HepG2 (cell line): ENCODE data around the gene CCDC178. TPM values are rescaled to one million over a fixed set of nuclear protein-coding genes. Genes with fewer than 3 reads are reported as not detected.

Experiments
- ATAC-seq: fragments of 200-7000 bp; cut with Tn5 transposase; 3 replicates; pipeline ENCODE4 v1.9.1; 2020; ENCODE audit warnings: mild to moderate bottlenecking, moderate library complexity
- BruUV-seq: library from RNA; stranded (reverse); fragments of 400-500 nt; replicated peaks from 2 replicates; lab custom pipeline; 2021; lab: Mats Ljungman, UMichigan
- CTCF ChIA-PET: fragments of 300-600 bp; formaldehyde crosslinking; extraction: SDS; loops from one replicate; lab custom pipeline; 2021; ENCODE audit warnings: low total read pairs, inconsistent platforms, low intra/inter-chr PET ratio; lab: Yijun Ruan, JAX
- POLR2A ChIA-PET: fragments of 350-600 bp; sonication (Branson Sonifier 250); formaldehyde crosslinking; loops from one replicate; lab custom pipeline; 2020; ENCODE audit warnings: antibody characterized with exemption, inconsistent platforms; lab: Yijun Ruan, JAX
- DNase-seq: peaks from one replicate; pipeline ENCODE4 v3.0.0-alpha.2; 2015; ENCODE audit warnings: low spot score
- FAIRE-seq: peaks from 3 replicates; lab custom pipeline; 2011; peaks lifted over from hg19 to GRCh38; lab: Jason Lieb, UNC
- H2AFZ ChIP-seq: one replicate; pipeline ENCODE4 v1.6.1; 2011; ENCODE audit warnings: low read length, inconsistent platforms
- H3K27ac ChIP-seq: fragments of 300-600 bp; 3 replicates; pipeline ENCODE4 v1.8.0; 2011; ENCODE audit warnings: mixed run types, mild to moderate bottlenecking, mixed read lengths, low read length, inconsistent platforms; ENCODE audit not compliant: insufficient read depth; ENCODE audit errors: extremely low read length
- H3K27me3 ChIP-seq, 2 experiments: fragments of 200-600 bp in 1 of 2; 2 replicates in 1 of 2; 3 replicates in 1 of 2; pipeline versions ENCODE4 v1.6.0 to v1.8.0; 2011; ENCODE audit warnings: low read length in 2 of 2, mild to moderate bottlenecking in 2 of 2, moderate library complexity in 2 of 2, inconsistent platforms in 1 of 2; ENCODE audit not compliant: insufficient read depth in 2 of 2, control insufficient read depth in 1 of 2
- H3K36me3 ChIP-seq, 2 experiments: fragments of 200-600 bp in 1 of 2; replicated peaks in 1 of 2; 2 replicates in 1 of 2; 3 replicates in 1 of 2; pipeline versions ENCODE4 v1.5.1 to v1.8.0; 2011; ENCODE audit warnings: low read length in 2 of 2, inconsistent platforms in 1 of 2; ENCODE audit not compliant: insufficient read depth in 2 of 2, control insufficient read depth in 1 of 2
- H3K4me1 ChIP-seq: 2 replicates; pipeline ENCODE4 v1.5.1; 2012; ENCODE audit warnings: low read length, inconsistent platforms; ENCODE audit not compliant: insufficient read depth
- H3K4me2 ChIP-seq: 2 replicates; pipeline ENCODE4 v1.6.0; 2011; ENCODE audit warnings: low read depth, low read length, inconsistent platforms
- H3K4me3 ChIP-seq, 3 experiments: fragments of 200-600 bp in 1 of 3; sonication (generic), shearing (Covaris generic) in 1 of 3; replicated peaks in 1 of 3; 2 replicates each; pipeline ENCODE4 v1.5.1; 2011 to 2016; ENCODE audit warnings: low read length in 3 of 3, inconsistent platforms in 2 of 3, low read depth in 2 of 3, mild to moderate bottlenecking in 2 of 3, control low read depth in 1 of 3, mixed read lengths in 1 of 3; ENCODE audit not compliant: insufficient read depth in 1 of 3
- H3K79me2 ChIP-seq: one replicate; pipeline ENCODE4 v1.6.1; 2011; ENCODE audit warnings: low read length, inconsistent platforms; ENCODE audit not compliant: insufficient read depth
- H3K9ac ChIP-seq: 2 replicates; pipeline ENCODE4 v1.6.0; 2011; ENCODE audit warnings: mild to moderate bottlenecking, low read depth, low read length, inconsistent platforms; ENCODE audit not compliant: insufficient read depth
- H3K9me3 ChIP-seq: 2 replicates; pipeline ENCODE4 v1.5.1; 2012; ENCODE audit warnings: mild to moderate bottlenecking, low read length
- H4K20me1 ChIP-seq: 2 replicates; pipeline ENCODE4 v1.6.0; 2011; ENCODE audit warnings: inconsistent platforms, mild to moderate bottlenecking, low read length, moderate library complexity; ENCODE audit not compliant: insufficient read depth
- ADNP ChIP-seq: sonication (generic); formaldehyde crosslinking; IDR thresholded peaks from 2 replicates; pipeline ENCODE4 v1.4.0; 2020; ENCODE audit warnings: missing genetic modification reagents
- CREB3 ChIP-seq: sonication (generic); formaldehyde crosslinking; IDR thresholded peaks from 2 replicates; pipeline ENCODE4 v1.5.0; 2020; ENCODE audit warnings: missing genetic modification reagents
- EHMT2 ChIP-seq: fragments of 200-600 bp; sonication (generic); IDR thresholded peaks from 2 replicates; pipeline ENCODE4 v1.7.0; 2017; ENCODE audit warnings: antibody characterized with exemption, low read depth, low read length, borderline replicate concordance
- KAT8 ChIP-seq: IDR thresholded peaks from 2 replicates; pipeline ENCODE4 v1.6.1; 2016; ENCODE audit warnings: missing genetic modification reagents, missing compliant biosample characterization
- TOPORS ChIP-seq: sonication (generic); formaldehyde crosslinking; IDR thresholded peaks from 2 replicates; pipeline ENCODE4 v1.8.0; 2023; ENCODE audit warnings: mild to moderate bottlenecking, missing genetic modification reagents
- ZFP62 ChIP-seq: sonication (generic); formaldehyde crosslinking; IDR thresholded peaks from 2 replicates; pipeline ENCODE4 v1.4.0; 2020; ENCODE audit warnings: missing genetic modification reagents
- ZNF20 ChIP-seq: sonication (generic); formaldehyde crosslinking; IDR thresholded peaks from 2 replicates; pipeline ENCODE4 v1.4.0; 2020; ENCODE audit warnings: mild to moderate bottlenecking, moderate library complexity, missing genetic modification reagents
- ZNF232 ChIP-seq: sonication (generic); formaldehyde crosslinking; IDR thresholded peaks from 2 replicates; pipeline ENCODE4 v1.4.0; 2020; ENCODE audit warnings: missing genetic modification reagents, borderline replicate concordance
- ZNF33B ChIP-seq: sonication (generic); formaldehyde crosslinking; IDR thresholded peaks from 2 replicates; pipeline ENCODE4 v1.5.1; 2020; ENCODE audit warnings: mild to moderate bottlenecking, missing genetic modification reagents
- ZNF737 ChIP-seq: sonication (generic); formaldehyde crosslinking; IDR thresholded peaks from 2 replicates; pipeline ENCODE4 v1.5.0; 2020; ENCODE audit warnings: missing genetic modification reagents, mild to moderate bottlenecking, borderline replicate concordance
- ZNF761 ChIP-seq: sonication (generic); formaldehyde crosslinking; conservative IDR thresholded peaks from 2 replicates; pipeline ENCODE4 v1.4.0; 2020; ENCODE audit warnings: mild to moderate bottlenecking, missing genetic modification reagents
- ZSCAN31 ChIP-seq: sonication (generic); formaldehyde crosslinking; IDR thresholded peaks from 2 replicates; pipeline ENCODE4 v1.5.0; 2020; ENCODE audit warnings: low read depth, mild to moderate bottlenecking, missing genetic modification reagents
- WGBS: methylation state at CpG from one replicate; pipeline ENCODE4 v1.1.6; 2017; ENCODE audit warnings: low lambda C conversion rate; 5-methylcytosine and 5-hydroxymethylcytosine counted together
- in situ Hi-C: cut with HindIII; loops from 2 replicates; pipeline ENCODE4 v1.10.0; 2017; ENCODE audit warnings: low pct_unique_long_range_greater_than_20kb; ENCODE audit not compliant: extremely low pct_ligation_motif_present
- intact Hi-C: fragments of 100-400 bp; cut with micrococcal nuclease; formaldehyde crosslinking; loops from one replicate; pipeline ENCODE4 v1.10.0; 2022; ENCODE audit not compliant: unreplicated experiment
- polyA plus RNA-seq, 8 experiments: library from polyadenylated mRNA; depleted of rRNA in 3 of 8; stranded (reverse) in 7 of 8; unstranded in 1 of 8; fragments of >200 nt; fragmentation: Illumina TruSeq in 4 of 8; extraction: Trizol in 4 of 8; gene quantifications; 2 replicates each; pipeline versions ENCODE4 v1.2.1 to v1.2.3, GENCODE V29; 2011 to 2016; ENCODE audit warnings: low read depth in 4 of 8, missing spikeins in 1 of 8, mixed read lengths in 1 of 8; ENCODE audit not compliant: insufficient read depth in 1 of 8
- total RNA-seq, 5 experiments: library from RNA; depleted of rRNA; stranded (reverse); fragments of >200 nt; fragmentation: Illumina TruSeq; extraction: Trizol; gene quantifications; 2 replicates each; pipeline ENCODE4 v1.2.3, GENCODE V29; 2016; ENCODE audit warnings: low read depth in 1 of 5

The CCDC178 gene
- total and polyA plus RNA-seq, 2 of the 13 experiments (the other 11 are each of a cell fraction or from before 2014, with no cell fraction given): not detected

DNA sequence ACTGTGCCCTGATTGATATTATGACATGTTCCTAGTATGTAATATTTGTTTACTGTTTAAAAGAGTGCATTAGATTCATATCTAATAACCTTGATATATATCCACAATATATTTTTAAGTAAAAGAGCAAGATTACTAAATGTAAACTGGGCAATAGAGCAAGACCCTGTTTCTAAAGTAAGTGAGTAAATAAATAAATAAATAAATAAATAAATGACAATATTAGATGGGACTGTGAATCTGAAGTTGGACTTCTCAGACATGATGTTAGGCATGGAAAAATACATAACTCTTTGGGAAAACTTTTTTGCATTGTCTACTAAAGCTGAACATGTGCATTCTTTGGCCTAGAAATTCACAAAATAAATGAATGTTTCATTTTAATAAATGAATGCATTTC lies 164.7 kb downstream of the CCDC178 start:
- FAIRE-seq: no peak
- no peak overlapping the region for H2AFZ ChIP-seq
- intact Hi-C loops: no loop called here
- TF ChIP-seq ZNF33B: no peak
- TF ChIP-seq, all 625 proteins: peak for 0
- no peak for ATAC-seq
- Histone ChIP-seq H4K20me1 (no peaks in the 10 kb centered on the region), H3K27ac (no peak overlapping the region), H3K79me2 (no peaks in the 10 kb centered on the region), H3K27me3 (no peaks in the 10 kb centered on the region), H3K9ac (no peak overlapping the region), H3K4me2 (no peak overlapping the region), H3K9me3 (no peaks in the 10 kb centered on the region), H3K4me3 (no peak overlapping the region), H3K4me1 (no peaks in the 10 kb centered on the region), H3K36me3 (no peaks in the 10 kb centered on the region)
- CTCF ChIA-PET: no interaction called here
- BruUV-seq: no TSS peak
- POLR2A ChIA-PET: no interaction called here
- DNase-seq: no peak
- in situ Hi-C loops: no loop called here

- in situ Hi-C loops: no loop called here
- Histone ChIP-seq H3K36me3 (no peaks in the 10 kb centered on the region), H3K9ac (no peak overlapping the region), H3K4me2 (no peak overlapping the region), H3K27ac (no peak overlapping the region), H4K20me1 (no peaks in the 10 kb centered on the region), H3K4me3 (no peak overlapping the region), H2AFZ (no peak overlapping the region), H3K27me3 (no peaks in the 10 kb centered on the region), H3K79me2 (no peaks in the 10 kb centered on the region), H3K4me1 (no peaks in the 10 kb centered on the region), H3K9me3 (no peaks in the 10 kb centered on the region)
- POLR2A ChIA-PET: no interaction called here
- intact Hi-C loops: no loop called here
- TF ChIP-seq ZNF232: no peak
- ATAC-seq: no peak
- no TSS peak for BruUV-seq
- no peak for DNase-seq
- FAIRE-seq: no peak
- 0% methylated on average over 1 of the region's 1 CpG for WGBS
- CTCF ChIA-PET: no interaction called here
These were observed 170.2 kb downstream of the CCDC178 start for GRCh38 chr18:33270297-33270696.

DNA sequence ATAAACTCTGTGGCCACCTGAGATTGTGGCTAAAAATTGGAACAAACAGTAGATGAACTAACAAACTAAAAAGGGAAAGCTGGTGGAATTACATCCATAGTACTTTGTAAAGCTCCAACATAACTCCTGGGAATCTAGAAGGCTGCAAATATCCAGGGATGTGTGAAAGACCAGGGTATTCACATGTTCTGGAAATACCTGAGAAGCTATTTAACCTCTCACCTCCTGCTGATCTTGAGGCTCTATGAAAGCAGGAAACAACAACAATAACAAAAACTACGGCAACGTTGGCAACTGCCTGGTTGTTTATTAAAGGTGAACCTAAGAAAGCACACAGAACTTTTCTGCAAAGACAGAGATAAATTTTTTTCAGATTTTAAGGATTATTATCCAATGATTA lies 171.3 kb downstream of the CCDC178 start:
- H3K4me3 ChIP-seq: no peak overlapping the region

More for the DNA sequence above, 171.3 kb downstream of the CCDC178 start:
- no peaks in the 10 kb centered on the region for H3K9me3 ChIP-seq
- H4K20me1 ChIP-seq: no peaks in the 10 kb centered on the region
- no peaks in the 10 kb centered on the region for H3K4me1 ChIP-seq
- DNase-seq (no peak), FAIRE-seq (no peak), ATAC-seq (no peak)
- BruUV-seq: no TSS peak
- H3K4me2 ChIP-seq: no peak overlapping the region
- intact Hi-C loops (no loop called here), in situ Hi-C loops (no loop called here)
- 0% methylated on average over 2 of the region's 2 CpGs for WGBS
- H3K27ac ChIP-seq: no peak overlapping the region
- H3K36me3 ChIP-seq: no peaks in the 10 kb centered on the region
- H3K79me2 ChIP-seq: no peaks in the 10 kb centered on the region
- ChIA-PET CTCF (no interaction called here), POLR2A (no interaction called here)
- no peaks in the 10 kb centered on the region for H3K27me3 ChIP-seq
- TF ChIP-seq EHMT2 (no peak), ZFP62 (CRISPR knock-in tag) (no peak), ZNF20 (CRISPR knock-in tag) (no peak), ZNF761 (CRISPR knock-in tag) (no peak), CREB3 (CRISPR knock-in tag) (no peak), ADNP (CRISPR knock-in tag) (no peak), ZNF737 (CRISPR knock-in tag) (no peak), TOPORS (CRISPR knock-in tag) (no peak), KAT8 (no peak), ZSCAN31 (CRISPR knock-in tag) (no peak)
- H2AFZ ChIP-seq: no peak overlapping the region
- no peak overlapping the region for H3K9ac ChIP-seq
